ENCODE results near the gene NBAS.

The NBAS gene

DNA sequence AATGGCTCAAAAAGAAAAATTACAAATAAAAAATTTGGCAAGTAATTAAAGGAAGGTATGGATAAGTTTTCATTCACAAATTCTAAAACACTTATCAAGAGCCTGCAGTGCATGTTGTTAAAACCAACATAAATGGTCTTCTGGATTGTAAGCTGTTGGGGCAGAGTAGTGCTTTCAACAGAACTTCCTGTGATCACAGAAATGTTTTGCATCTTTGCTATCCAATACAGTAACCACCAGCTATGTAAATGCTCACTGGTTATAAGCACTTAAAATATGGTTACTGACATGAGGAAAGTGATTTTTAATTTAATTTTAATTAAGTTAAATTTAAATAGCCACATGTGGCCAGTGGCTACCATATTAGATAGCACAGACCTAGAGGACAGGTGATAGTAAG, 133.1 kb downstream of the NBAS start:
- no peaks in the 10 kb centered on the region for H3F3A ChIP-seq (ENCODE audit: insufficient read depth, low read length)
- H3K4me3 ChIP-seq (ENCODE audit: low read depth, low read length, poor library complexity, severe bottlenecking) = no peak overlapping the region
- H3K27me3 ChIP-seq (ENCODE audit: insufficient read depth, low read length) = no peaks in the 10 kb centered on the region
- H2AFZ ChIP-seq (ENCODE audit: low read length) = no peak overlapping the region
- H3K79me2 ChIP-seq (ENCODE audit: insufficient read depth, low read length) = no peaks in the 10 kb centered on the region
- no peak overlapping the region for H3K4me2 ChIP-seq (ENCODE audit: low read length)
- H3K9ac ChIP-seq (ENCODE audit: low read length) = no peak overlapping the region
- no peak overlapping the region for H3K27ac ChIP-seq (ENCODE audit: low read depth, low read length, poor library complexity, severe bottlenecking)
- no peaks in the 10 kb centered on the region for H3K36me3 ChIP-seq (ENCODE audit: insufficient read depth, low read length)
- H4K20me1 ChIP-seq (ENCODE audit: insufficient read depth, low read length) = no peaks in the 10 kb centered on the region
- no peak for TF ChIP-seq EZH2 (IDR thresholded peaks at IDR 0.05; ENCODE audit: borderline replicate concordance, low read length)
- TF ChIP-seq, protein P1, sequence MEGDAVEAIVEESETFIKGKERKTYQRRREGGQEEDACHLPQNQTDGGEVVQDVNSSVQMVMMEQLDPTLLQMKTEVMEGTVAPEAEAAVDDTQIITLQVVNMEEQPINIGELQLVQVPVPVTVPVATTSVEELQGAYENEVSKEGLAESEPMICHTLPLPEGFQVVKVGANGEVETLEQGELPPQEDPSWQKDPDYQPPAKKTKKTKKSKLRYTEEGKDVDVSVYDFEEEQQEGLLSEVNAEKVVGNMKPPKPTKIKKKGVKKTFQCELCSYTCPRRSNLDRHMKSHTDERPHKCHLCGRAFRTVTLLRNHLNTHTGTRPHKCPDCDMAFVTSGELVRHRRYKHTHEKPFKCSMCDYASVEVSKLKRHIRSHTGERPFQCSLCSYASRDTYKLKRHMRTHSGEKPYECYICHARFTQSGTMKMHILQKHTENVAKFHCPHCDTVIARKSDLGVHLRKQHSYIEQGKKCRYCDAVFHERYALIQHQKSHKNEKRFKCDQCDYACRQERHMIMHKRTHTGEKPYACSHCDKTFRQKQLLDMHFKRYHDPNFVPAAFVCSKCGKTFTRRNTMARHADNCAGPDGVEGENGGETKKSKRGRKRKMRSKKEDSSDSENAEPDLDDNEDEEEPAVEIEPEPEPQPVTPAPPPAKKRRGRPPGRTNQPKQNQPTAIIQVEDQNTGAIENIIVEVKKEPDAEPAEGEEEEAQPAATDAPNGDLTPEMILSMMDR (IDR thresholded peaks at IDR 0.05; ENCODE audit: low read length) = no peak
- H3K9me2 ChIP-seq (ENCODE audit: low read depth, low read length) = no peaks in the 10 kb centered on the region
- peaks cover 11% of the 10 kb centered on the region for H3K4me1 ChIP-seq (ENCODE audit: insufficient read depth, low read length, severe bottlenecking)
- H3K9me3 ChIP-seq (ENCODE audit: low read length) = no peaks in the 10 kb centered on the region

- H3K9me2 ChIP-seq (ENCODE audit: low read depth, low read length) = no peaks in the 10 kb centered on the region
- no peaks in the 10 kb centered on the region for H3K27me3 ChIP-seq (ENCODE audit: insufficient read depth, low read length)
- H3K9me3 ChIP-seq (ENCODE audit: low read length) = no peaks in the 10 kb centered on the region
- no peaks in the 10 kb centered on the region for H3F3A ChIP-seq (ENCODE audit: insufficient read depth, low read length)
- no peak for TF ChIP-seq EZH2 (IDR thresholded peaks at IDR 0.05; ENCODE audit: borderline replicate concordance, low read length)
- TF ChIP-seq, protein P1 (IDR thresholded peaks at IDR 0.05; ENCODE audit: low read length) = no peak
- H3K36me3 ChIP-seq (ENCODE audit: insufficient read depth, low read length) = no peaks in the 10 kb centered on the region
- H3K4me2 ChIP-seq (ENCODE audit: low read length) = no peak overlapping the region
- H2AFZ ChIP-seq (ENCODE audit: low read length) = no peak overlapping the region
- H3K4me3 ChIP-seq (ENCODE audit: low read depth, low read length, poor library complexity, severe bottlenecking) = no peak overlapping the region
- H3K9ac ChIP-seq (ENCODE audit: low read length) = no peak overlapping the region
- no peaks in the 10 kb centered on the region for H4K20me1 ChIP-seq (ENCODE audit: insufficient read depth, low read length)
- H3K4me1 ChIP-seq (ENCODE audit: insufficient read depth, low read length, severe bottlenecking) = peaks cover 11% of the 10 kb centered on the region
- no peak overlapping the region for H3K27ac ChIP-seq (ENCODE audit: low read depth, low read length, poor library complexity, severe bottlenecking)
- H3K79me2 ChIP-seq (ENCODE audit: insufficient read depth, low read length) = no peaks in the 10 kb centered on the region
Observed at GRCh38 chr2:15426606-15427005, 134.5 kb downstream of the NBAS start.

DNA sequence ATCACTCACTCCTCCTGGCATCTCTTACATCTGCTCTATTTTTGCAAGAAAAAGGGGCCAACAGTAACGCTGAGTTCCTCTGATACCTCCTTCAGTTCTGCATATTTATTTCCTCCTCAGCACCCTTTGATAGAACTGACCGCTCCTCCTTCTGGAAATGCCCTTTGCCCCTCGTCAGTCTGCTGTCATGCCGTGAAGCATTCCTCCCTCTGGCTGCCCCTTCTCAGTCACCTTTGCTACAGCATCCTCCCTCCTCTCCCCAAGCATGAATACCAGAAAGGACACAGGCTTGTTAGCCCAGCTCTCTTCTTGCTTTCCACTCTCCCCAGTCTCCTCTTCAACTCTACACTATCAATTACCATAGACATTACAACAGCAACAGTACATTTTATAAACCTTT, 135.4 kb downstream of the NBAS start:
- no peak overlapping the region for H3K27ac ChIP-seq (ENCODE audit: low read depth, low read length, poor library complexity, severe bottlenecking)
- no peaks in the 10 kb centered on the region for H3K9me3 ChIP-seq (ENCODE audit: low read length)
- no peak overlapping the region for H3K9ac ChIP-seq (ENCODE audit: low read length)
- H2AFZ ChIP-seq (ENCODE audit: low read length) = no peak overlapping the region
- H3K9me2 ChIP-seq (ENCODE audit: low read depth, low read length) = no peaks in the 10 kb centered on the region
- TF ChIP-seq, protein P1 (IDR thresholded peaks at IDR 0.05; ENCODE audit: low read length) = no peak
- H3K79me2 ChIP-seq (ENCODE audit: insufficient read depth, low read length) = no peaks in the 10 kb centered on the region
- no peaks in the 10 kb centered on the region for H3F3A ChIP-seq (ENCODE audit: insufficient read depth, low read length)
- no peak overlapping the region for H3K4me2 ChIP-seq (ENCODE audit: low read length)
- no peak overlapping the region for H3K4me3 ChIP-seq (ENCODE audit: low read depth, low read length, poor library complexity, severe bottlenecking)
- H3K27me3 ChIP-seq (ENCODE audit: insufficient read depth, low read length) = no peaks in the 10 kb centered on the region
- no peaks in the 10 kb centered on the region for H4K20me1 ChIP-seq (ENCODE audit: insufficient read depth, low read length)
- H3K4me1 ChIP-seq (ENCODE audit: insufficient read depth, low read length, severe bottlenecking) = peaks cover 11% of the 10 kb centered on the region
- H3K36me3 ChIP-seq (ENCODE audit: insufficient read depth, low read length) = no peaks in the 10 kb centered on the region

All from OCI-LY1 (cell line).